ENCODE data around the gene EBF3.
A peak's percentile ranks its signal among the peaks of the same experiment; 100 is the strongest.

Gene EBF3

DNA sequence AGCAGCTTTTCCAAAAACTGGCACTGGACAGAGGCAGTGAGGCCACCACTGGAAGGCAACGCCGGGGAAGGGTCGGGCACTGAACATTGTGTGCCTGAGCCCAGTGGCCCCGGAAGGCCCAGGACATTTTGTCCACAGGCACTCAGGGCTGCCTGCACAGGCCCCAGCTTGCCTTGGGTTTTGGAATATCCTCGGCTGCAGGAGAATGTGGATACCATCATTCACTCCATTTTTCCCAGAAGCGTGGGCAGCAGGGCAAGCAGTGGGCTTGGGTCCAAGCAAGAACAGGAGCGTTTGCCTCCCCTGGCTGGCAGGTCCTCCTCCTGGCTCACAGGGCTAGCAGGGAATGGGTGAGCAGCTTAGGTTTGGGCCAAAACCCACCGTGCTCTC lies 147.4 kb downstream of the EBF3 start:
- TF ChIP-seq, protein P1, sequence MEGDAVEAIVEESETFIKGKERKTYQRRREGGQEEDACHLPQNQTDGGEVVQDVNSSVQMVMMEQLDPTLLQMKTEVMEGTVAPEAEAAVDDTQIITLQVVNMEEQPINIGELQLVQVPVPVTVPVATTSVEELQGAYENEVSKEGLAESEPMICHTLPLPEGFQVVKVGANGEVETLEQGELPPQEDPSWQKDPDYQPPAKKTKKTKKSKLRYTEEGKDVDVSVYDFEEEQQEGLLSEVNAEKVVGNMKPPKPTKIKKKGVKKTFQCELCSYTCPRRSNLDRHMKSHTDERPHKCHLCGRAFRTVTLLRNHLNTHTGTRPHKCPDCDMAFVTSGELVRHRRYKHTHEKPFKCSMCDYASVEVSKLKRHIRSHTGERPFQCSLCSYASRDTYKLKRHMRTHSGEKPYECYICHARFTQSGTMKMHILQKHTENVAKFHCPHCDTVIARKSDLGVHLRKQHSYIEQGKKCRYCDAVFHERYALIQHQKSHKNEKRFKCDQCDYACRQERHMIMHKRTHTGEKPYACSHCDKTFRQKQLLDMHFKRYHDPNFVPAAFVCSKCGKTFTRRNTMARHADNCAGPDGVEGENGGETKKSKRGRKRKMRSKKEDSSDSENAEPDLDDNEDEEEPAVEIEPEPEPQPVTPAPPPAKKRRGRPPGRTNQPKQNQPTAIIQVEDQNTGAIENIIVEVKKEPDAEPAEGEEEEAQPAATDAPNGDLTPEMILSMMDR (conservative IDR thresholded peaks at IDR 0.05), result no peak

DNA sequence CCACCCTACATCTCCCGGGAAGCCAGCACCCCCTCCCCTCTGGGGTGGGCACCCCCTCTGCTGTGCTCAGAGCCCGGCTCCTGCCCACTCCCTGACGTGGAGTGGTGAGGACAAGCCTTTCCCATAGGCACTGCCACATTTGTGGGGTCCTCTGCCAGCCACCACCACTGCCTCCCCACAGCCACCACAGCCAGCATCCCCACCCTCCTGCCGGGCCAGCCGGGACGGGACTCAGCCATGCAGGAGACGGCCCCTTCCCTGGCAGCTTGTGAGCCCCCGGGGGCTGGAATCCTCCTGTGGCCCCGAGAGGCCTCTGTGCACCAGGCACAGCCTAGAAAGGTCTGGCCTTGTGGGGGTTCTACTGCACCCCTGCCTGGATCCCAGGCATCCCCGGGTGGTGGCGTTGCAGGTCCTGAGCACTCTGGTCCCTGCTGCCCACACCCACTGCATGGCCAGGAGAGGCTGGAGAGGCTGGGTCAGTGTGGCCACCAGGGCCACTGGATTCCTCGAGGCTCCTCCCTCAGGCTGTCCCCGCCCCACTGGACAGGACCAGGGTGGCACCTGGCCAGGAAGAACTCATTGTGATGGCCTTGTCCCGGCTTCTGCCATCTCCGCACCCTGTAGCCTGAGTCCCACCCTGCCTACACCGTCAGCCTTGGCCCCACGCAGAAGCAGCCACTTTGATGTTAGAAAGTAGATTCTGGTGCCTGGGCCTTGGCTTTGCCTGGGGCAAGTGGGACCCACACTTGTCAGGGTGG lies 148.0 kb downstream of the EBF3 start:
- TF ChIP-seq, protein P1 (conservative IDR thresholded peaks at IDR 0.05), result no peak
- peak overlapping the region; percentile 57; the same call in 1 of the 2 replicates for H3K27ac ChIP-seq

More for the DNA sequence above, 147.4 kb downstream of the EBF3 start:
- no peak overlapping the region for H3K27ac ChIP-seq

DNA sequence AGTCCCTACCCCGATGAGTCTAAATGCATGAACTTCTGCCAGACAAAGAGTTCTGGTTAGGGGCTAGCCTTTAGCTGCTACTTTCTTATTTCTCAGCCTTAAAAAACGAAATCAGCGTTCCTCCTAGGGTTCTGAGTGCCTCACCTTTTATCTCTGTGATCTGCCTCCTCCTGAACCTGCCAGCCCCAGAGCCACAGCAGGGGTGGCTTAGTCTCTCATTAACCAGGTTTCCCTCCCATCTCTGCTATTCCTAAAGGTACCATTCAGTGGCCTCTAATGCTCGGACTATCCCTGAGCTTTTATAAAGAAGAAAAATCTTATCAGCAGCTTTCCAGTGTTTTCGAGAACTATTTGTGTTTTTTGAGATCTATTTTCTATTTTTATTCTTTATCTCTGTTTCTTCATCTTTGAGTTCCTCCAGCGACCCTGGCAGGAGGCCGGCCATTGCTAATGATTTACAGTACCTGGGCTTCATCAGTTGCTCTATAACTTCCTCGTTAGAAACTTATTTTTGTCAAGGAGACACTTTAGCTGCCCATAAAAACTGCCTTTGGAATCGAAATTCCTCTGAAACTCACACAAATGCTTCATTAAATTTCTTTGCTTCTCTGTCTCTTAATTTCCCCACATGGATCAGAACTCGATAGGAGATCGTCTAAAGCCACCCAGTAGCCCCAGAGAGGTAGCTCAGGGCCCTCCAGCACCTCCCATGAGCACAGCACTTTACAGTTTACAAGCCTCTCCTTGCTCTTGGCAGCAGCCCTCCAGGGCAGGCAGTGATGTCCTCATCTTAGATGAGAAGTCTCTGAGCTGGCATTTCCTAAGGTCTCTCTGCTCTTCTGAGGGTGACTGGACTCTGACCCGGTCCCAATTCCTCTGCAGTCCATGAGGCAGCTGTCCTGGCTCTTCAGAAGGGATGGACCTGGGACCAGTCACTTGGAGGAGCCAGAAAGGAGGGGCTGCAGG lies 149.1 kb downstream of the EBF3 start:
- peak overlapping the region; percentile 57 for H3K27ac ChIP-seq
- TF ChIP-seq, protein P1 (conservative IDR thresholded peaks at IDR 0.05), result no peak

DNA sequence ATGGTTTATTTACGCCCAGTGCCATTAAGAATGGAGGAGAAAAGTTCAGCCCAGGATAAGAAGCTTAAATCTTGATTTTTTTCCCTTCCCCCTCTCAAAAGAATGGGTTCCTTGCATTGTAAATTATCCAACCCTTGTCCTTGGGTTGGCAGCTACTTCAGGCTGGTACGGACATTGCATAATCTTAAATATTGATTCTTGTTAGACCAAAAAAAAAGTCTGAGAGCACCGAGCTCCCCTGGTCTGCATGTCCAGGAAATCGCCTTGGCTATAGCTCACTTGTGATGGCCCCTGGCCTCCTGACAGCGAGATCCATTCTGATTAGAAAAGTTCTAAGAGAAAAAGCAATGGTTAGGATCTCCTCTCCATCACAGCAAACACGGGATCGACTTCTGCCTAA lies 151.7 kb downstream of the EBF3 start:
- TF ChIP-seq, protein P1 (conservative IDR thresholded peaks at IDR 0.05), result no peak
- no peak overlapping the region for H3K27ac ChIP-seq

DNA sequence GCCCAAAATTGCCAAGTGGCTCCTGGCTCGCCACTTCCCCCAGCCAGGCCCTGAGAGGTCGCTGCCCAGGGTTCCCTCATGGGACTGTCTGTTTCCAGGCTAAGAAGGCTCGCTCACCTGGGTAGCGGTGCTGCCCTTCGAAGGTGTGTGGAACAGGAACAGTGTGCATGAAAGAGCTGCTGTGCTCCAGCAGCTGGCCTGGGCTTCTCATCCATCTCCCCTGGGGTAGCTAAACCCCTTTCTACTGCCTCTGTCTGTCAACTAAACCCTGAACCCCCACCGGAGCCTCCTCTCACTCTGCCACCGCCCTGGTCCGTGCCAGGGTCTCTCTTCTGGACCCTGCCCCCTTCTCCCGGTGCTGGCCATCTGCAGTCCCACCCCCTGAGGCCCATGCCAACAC lies 152.9 kb downstream of the EBF3 start:
- H3K27ac ChIP-seq, result no peak overlapping the region
- TF ChIP-seq, protein P1 (conservative IDR thresholded peaks at IDR 0.05), result no peak

DNA sequence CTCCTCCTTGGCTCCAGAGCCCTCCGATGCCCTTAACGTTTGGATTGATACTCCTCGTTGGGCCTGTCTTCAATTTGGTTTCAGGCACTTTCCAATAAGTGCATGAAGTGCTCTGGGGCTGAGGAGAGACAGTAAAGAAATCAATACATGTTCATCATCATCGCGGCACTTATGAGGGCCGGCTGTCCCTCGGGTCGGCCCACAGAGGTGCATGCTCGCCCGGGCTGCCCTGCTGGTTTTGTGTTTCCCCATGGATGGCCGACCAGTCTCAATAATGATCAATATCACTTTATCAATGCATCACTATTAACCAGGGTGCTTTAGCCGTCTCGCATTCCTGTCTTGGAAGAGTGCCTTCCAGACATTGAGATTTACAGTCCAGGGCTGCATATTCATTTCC lies 154.2 kb downstream of the EBF3 start:
- TF ChIP-seq, protein P1 (conservative IDR thresholded peaks at IDR 0.05), result no peak
- no peak overlapping the region for H3K27ac ChIP-seq

DNA sequence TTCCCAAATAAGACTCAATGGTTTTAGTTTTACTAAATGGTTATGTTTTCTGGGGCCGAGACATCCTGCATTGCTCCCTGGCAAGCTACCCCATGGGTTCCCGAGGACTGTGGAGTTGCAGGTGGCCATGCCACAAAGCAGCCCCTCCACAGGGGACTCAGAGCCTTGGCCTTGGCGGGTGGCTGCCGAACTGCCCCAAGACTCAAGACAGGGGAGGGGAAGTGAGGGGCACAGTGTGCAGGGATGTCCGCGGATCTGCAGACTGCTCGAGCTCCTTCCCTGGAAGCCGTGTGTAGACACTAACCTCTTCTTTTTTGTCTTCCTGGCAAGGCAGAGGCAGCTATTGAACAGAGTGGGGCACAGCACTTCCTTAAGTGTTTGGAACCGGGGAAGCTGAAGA lies 154.6 kb downstream of the EBF3 start:
- TF ChIP-seq, protein P1 (conservative IDR thresholded peaks at IDR 0.05), result no peak
- H3K27ac ChIP-seq, result no peak overlapping the region
